Suprapubic skin (tissue), 4 donors: ENCODE results near the gene LIPC.

Experiments
- POLR2A ChIP-seq, 2 donors: fragments of 450-650 bp; IDR thresholded peaks; one replicate each; pipeline ENCODE4 v1.6.1; 2017; ENCODE audit warnings: antibody characterized with exemption in 2 of 2, mild to moderate bottlenecking in 2 of 2, moderate library complexity in 2 of 2
- POLR2AphosphoS5 ChIP-seq, 3 donors: sonication (generic); formaldehyde crosslinking; IDR thresholded peaks; one replicate each; pipeline ENCODE4 v1.6.1; 2017; ENCODE audit warnings: antibody characterized with exemption in 3 of 3
- TF ChIP-seq, protein P1 (sequence below), 2 donors: fragments of 200-600 bp in 1 of 2; fragments of 450-650 bp in 1 of 2; sonication (generic) in 1 of 2; IDR thresholded peaks; one replicate each; pipeline ENCODE4 v1.5.1; 2016 to 2019; ENCODE audit warnings: antibody characterized with exemption in 2 of 2, mild to moderate bottlenecking in 1 of 2, moderate library complexity in 1 of 2

DNA sequence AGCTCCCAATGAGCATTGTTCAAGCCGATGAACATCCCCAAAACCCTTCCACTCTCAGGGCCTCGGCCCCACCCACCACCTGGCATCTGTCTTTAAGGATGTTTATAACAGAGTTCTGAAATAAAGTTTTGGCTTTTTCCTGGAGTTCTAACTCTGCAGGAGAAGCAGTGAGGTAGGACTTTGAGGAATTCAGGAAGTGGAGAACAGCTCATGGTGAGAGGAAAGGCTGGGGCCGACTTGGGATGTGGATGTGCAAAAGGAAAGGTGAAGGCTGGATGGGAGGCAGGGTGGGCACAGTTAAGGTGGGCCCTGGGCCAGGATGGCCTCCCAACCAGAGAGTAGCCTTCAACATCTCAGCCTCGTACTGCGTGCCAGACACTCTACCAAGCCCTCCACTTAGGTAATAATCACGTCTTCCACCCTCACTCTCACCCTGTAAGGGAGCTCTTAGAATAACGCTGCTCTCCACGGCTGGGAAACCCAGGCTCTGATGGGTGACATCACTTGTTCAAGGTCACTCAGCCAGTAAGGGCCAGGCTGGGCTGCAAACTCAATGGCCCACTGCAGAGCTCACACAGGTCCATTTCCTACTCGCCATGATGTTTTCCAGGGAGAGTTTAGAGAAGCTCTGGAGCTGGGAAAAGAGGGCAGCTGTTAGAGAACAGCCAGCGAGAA lies 28.5 kb downstream of the LIPC start:
- TF ChIP-seq POLR2A (IDR thresholded peaks at IDR 0.05) (no peak), POLR2AphosphoS5 (IDR thresholded peaks at IDR 0.05) (no peak)
- TF ChIP-seq, protein P1, sequence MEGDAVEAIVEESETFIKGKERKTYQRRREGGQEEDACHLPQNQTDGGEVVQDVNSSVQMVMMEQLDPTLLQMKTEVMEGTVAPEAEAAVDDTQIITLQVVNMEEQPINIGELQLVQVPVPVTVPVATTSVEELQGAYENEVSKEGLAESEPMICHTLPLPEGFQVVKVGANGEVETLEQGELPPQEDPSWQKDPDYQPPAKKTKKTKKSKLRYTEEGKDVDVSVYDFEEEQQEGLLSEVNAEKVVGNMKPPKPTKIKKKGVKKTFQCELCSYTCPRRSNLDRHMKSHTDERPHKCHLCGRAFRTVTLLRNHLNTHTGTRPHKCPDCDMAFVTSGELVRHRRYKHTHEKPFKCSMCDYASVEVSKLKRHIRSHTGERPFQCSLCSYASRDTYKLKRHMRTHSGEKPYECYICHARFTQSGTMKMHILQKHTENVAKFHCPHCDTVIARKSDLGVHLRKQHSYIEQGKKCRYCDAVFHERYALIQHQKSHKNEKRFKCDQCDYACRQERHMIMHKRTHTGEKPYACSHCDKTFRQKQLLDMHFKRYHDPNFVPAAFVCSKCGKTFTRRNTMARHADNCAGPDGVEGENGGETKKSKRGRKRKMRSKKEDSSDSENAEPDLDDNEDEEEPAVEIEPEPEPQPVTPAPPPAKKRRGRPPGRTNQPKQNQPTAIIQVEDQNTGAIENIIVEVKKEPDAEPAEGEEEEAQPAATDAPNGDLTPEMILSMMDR (IDR thresholded peaks at IDR 0.05), result no peak
